GM12878 (cell line): ENCODE data around the gene SMARCC1. TPM values are rescaled to one million over a fixed set of nuclear protein-coding genes. Genes with fewer than 3 reads are reported as not detected.

Experiments used
- ATAC-seq: fragments of 200-7000 bp; cut with Tn5 transposase; 3 replicates; pipeline ENCODE4 v1.9.1; 2020; ENCODE audit warnings: mild to moderate bottlenecking, moderate library complexity
- BruUV-seq: library from RNA; stranded (reverse); fragments of 400-500 nt; replicated peaks from 2 replicates; lab custom pipeline; 2021; lab: Mats Ljungman, UMichigan
- CTCF ChIA-PET: fragments of 300-600 bp; sonication (Branson Sonifier 250); formaldehyde crosslinking; extraction: SDS; loops from one replicate; lab custom pipeline; 2021; ENCODE audit warnings: inconsistent platforms; lab: Yijun Ruan, JAX
- POLR2A ChIA-PET: fragments of 350-600 bp; formaldehyde crosslinking; extraction: SDS; loops from one replicate; lab custom pipeline; 2021; ENCODE audit warnings: inconsistent platforms; lab: Charles Lee
- RAD21 ChIA-PET: fragments of 300-600 bp; sonication (Branson Sonifier 250); formaldehyde crosslinking; loops from one replicate; lab custom pipeline; 2023; ENCODE audit warnings: antibody characterized with exemption; ENCODE audit not compliant: unreplicated experiment; lab: Charles Lee
- SMC1A ChIA-PET: fragments of 300-600 bp; sonication (Branson Sonifier 250); formaldehyde crosslinking; loops from one replicate; lab custom pipeline; 2023; ENCODE audit not compliant: unreplicated experiment, uncharacterized antibody; lab: Charles Lee
- DNase-seq: peaks from one replicate; pipeline ENCODE4 v3.0.0-alpha.2; 2011; ENCODE audit warnings: low read depth, low spot score
- FAIRE-seq: peaks from 3 replicates; lab custom pipeline; 2011; peaks lifted over from hg19 to GRCh38; lab: Jason Lieb, UNC
- H2AFZ ChIP-seq: 2 replicates; pipeline ENCODE4 v1.6.0; 2011; ENCODE audit warnings: low read depth, low read length, control low read depth; ENCODE audit not compliant: control insufficient read depth
- H3K27ac ChIP-seq: 2 replicates; pipeline ENCODE4 v1.5.1; 2011; ENCODE audit warnings: control low read depth; ENCODE audit not compliant: control insufficient read depth, insufficient read depth
- H3K27me3 ChIP-seq, 2 experiments: replicated peaks in 1 of 2; 2 replicates each; pipeline versions ENCODE4 v1.6.0 to v1.6.1; 2011; ENCODE audit warnings: low read length in 1 of 2; ENCODE audit not compliant: control insufficient read depth in 2 of 2, insufficient read depth in 2 of 2
- H3K36me3 ChIP-seq, 2 experiments: 2 replicates each; pipeline ENCODE4 v1.5.1; 2011; ENCODE audit warnings: low read length in 1 of 2; ENCODE audit not compliant: control insufficient read depth in 2 of 2, insufficient read depth in 2 of 2
- H3K4me1 ChIP-seq: 2 replicates; pipeline ENCODE4 v1.6.1; 2011; ENCODE audit warnings: mild to moderate bottlenecking, low read length, moderate library complexity, mixed read lengths; ENCODE audit not compliant: control insufficient read depth, insufficient read depth
- H3K4me2 ChIP-seq: 2 replicates; pipeline ENCODE4 v1.6.0; 2011; ENCODE audit warnings: control low read depth; ENCODE audit not compliant: control insufficient read depth, insufficient read depth
- H3K4me3 ChIP-seq: fragments of 200-600 bp; sonication (generic); 2 replicates; pipeline ENCODE4 v1.5.1; 2016
- H3K79me2 ChIP-seq: 2 replicates; pipeline ENCODE4 v1.6.0; 2011; ENCODE audit warnings: low read length; ENCODE audit not compliant: control insufficient read depth, insufficient read depth
- H3K9ac ChIP-seq: 2 replicates; pipeline ENCODE4 v1.8.0; 2011; ENCODE audit warnings: low read length, control low read depth, mixed read lengths; ENCODE audit not compliant: control insufficient read depth, insufficient read depth
- H3K9me3 ChIP-seq: replicated peaks from 3 replicates; pipeline ENCODE4 v1.5.1; 2011; ENCODE audit warnings: mild to moderate bottlenecking, low read length; ENCODE audit not compliant: control insufficient read depth, insufficient read depth
- H4K20me1 ChIP-seq: 2 replicates; pipeline ENCODE4 v1.6.0; 2011; ENCODE audit not compliant: control insufficient read depth, insufficient read depth
- BHLHE40 ChIP-seq, 2 experiments: fragments of 450-650 bp in 1 of 2; IDR thresholded peaks; 2 replicates each; pipeline ENCODE4 v1.6.1; 2011 to 2017; ENCODE audit warnings: low read depth in 2 of 2, borderline replicate concordance in 1 of 2, improper control_type of control experiment in 1 of 2, low read length in 1 of 2, mild to moderate bottlenecking in 1 of 2
- ETV6 ChIP-seq, 2 experiments: fragments of 450-650 bp in 1 of 2; IDR thresholded peaks in 1 of 2; conservative IDR thresholded peaks in 1 of 2; 2 replicates each; pipeline ENCODE4 v1.6.1; 2014; ENCODE audit warnings: antibody characterized with exemption in 1 of 2, borderline replicate concordance in 1 of 2, low read depth in 1 of 2, mild to moderate bottlenecking in 1 of 2, moderate library complexity in 1 of 2
- GATAD2B ChIP-seq: fragments of 450-650 bp; conservative IDR thresholded peaks from 2 replicates; pipeline ENCODE4 v1.6.1; 2017; ENCODE audit warnings: low read depth, mild to moderate bottlenecking, moderate library complexity
- HSF1 ChIP-seq: fragments of 150-350 bp; IDR thresholded peaks from 2 replicates; pipeline ENCODE4 v1.6.1; 2014; ENCODE audit warnings: mild to moderate bottlenecking, low read depth, low read length
- IKZF2 ChIP-seq, 2 experiments: fragments of 450-650 bp; IDR thresholded peaks; 2 replicates each; pipeline ENCODE4 v1.6.1; 2017; ENCODE audit warnings: mild to moderate bottlenecking in 2 of 2, moderate library complexity in 2 of 2
- WGBS: methylation state at CpG from one replicate; pipeline ENCODE4 v1.1.6; 2016; ENCODE audit warnings: low lambda C conversion rate; ENCODE audit not compliant: insufficient replicate concordance, insufficient coverage; ENCODE audit errors: missing lambda C conversion rate; 5-methylcytosine and 5-hydroxymethylcytosine counted together
- in situ Hi-C: fragments of 300-500 bp; cut with MboI; formaldehyde crosslinking; loops from 9 replicates; pipeline ENCODE4 v1.14.3; 2018; ENCODE audit warnings: mixed read lengths
- intact Hi-C: fragments of 100-400 bp; cut with micrococcal nuclease; formaldehyde crosslinking; loops from one replicate; pipeline ENCODE4 v1.14.2; 2022; ENCODE audit not compliant: unreplicated experiment
- polyA plus RNA-seq, 11 experiments: library from polyadenylated mRNA; depleted of rRNA in 4 of 11; unstranded in 6 of 11; stranded (reverse) in 5 of 11; fragments of >200 nt; fragmentation: Nextera tagmentation in 4 of 11; fragmentation: Illumina TruSeq in 1 of 11; extraction: Ambion mirVana in 4 of 11; extraction: Trizol in 1 of 11; gene quantifications; 1 replicate in 1 of 11; 2 replicates in 10 of 11; pipeline versions ENCODE4 v1.2.1 to v1.2.3, GENCODE V29; 2011 to 2016; ENCODE audit warnings: inconsistent platforms in 2 of 11, missing spikeins in 2 of 11, low read depth in 1 of 11
- total RNA-seq, 4 experiments: library from RNA; depleted of rRNA in 3 of 4; stranded (reverse); fragments of >200 nt in 3 of 4; fragmentation: Illumina TruSeq in 1 of 4; extraction: Trizol in 1 of 4; gene quantifications; 2 replicates each; pipeline versions ENCODE4 v1.2.1 to v1.2.3, GENCODE V29; 2013 to 2021

Gene SMARCC1
- total and polyA plus RNA-seq, 10 of the 15 experiments (the other 5 are each of a cell fraction or from before 2014, with no cell fraction given), result 26.6 to 147 (median 57.1) TPM

DNA sequence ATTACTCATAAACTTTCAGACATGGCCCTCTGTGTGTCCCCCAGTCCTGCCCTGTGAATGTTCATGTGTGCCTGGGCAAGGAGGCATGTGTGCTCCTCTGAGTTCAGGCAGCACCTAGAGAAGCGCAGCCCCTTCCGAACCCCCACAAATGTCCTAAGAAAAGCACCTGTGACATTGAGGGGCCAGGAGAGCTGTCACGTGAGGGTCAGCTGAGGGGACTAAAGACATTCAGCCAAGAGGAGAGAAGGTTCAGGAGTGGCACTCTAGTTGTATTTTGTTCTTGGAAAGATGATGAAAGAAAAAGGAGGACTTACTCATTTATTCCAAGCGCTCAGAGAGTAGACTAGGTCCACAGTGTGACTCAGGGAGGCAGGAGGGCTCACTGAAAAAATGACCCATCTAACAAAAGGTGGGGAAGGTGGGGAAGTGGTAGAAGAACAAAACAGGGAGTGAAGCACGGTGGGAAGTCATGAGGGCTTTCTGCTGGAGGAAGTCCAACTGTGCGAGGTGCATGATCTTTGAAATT lies 240.0 kb downstream of the SMARCC1 start (continued):
- TF ChIP-seq HSF1, result no peak

GRCh38 chr3:47540281-47540680 lies 241.4 kb downstream of the SMARCC1 start:
- Histone ChIP-seq H3K9me3 (no peaks in the 10 kb centered on the region), H3K9ac (no peak overlapping the region), H3K27me3 (no peaks in the 10 kb centered on the region; a peak in 1 of 4 replicates), H4K20me1 (no peaks in the 10 kb centered on the region), H2AFZ (no peak overlapping the region), H3K27ac (no peak overlapping the region), H3K4me2 (no peak overlapping the region), H3K79me2 (no peaks in the 10 kb centered on the region), H3K4me3 (no peak overlapping the region), H3K4me1 (no peaks in the 10 kb centered on the region), H3K36me3 (no peaks in the 10 kb centered on the region)
- CTCF ChIA-PET, result interaction anchor here (1.2 kb wide), 1 partner anchor 18 kb away, joined by 5 read pairs; no protein-coding TSS in a partner anchor
- FAIRE-seq, result no peak
- intact Hi-C loops (no loop called here), in situ Hi-C loops (no loop called here)
- no TSS peak for BruUV-seq
- SMC1A ChIA-PET, result no interaction called here
- RAD21 ChIA-PET, result no interaction called here
- WGBS, result 98% methylated on average over 3 of the region's 4 CpGs
- TF ChIP-seq ETV6 (conservative IDR thresholded peaks at IDR 0.05 in 1 of 2, IDR thresholded peaks at IDR 0.05 in 1 of 2; ENCODE audit: borderline replicate concordance in 1 of 2, low read depth in 1 of 2), result no peak
- TF ChIP-seq BHLHE40 (IDR thresholded peaks at IDR 0.05; ENCODE audit: borderline replicate concordance in 1 of 2, low read depth in 2 of 2, low read length in 1 of 2), result no peak
- no peak for TF ChIP-seq GATAD2B
- TF ChIP-seq IKZF2 (IDR thresholded peaks at IDR 0.05), result no peak
- ATAC-seq, result no peak
- DNase-seq, result no peak
- POLR2A ChIA-PET, result interaction anchor here (0.8 kb wide), 1 partner anchor 31 kb away, joined by 4 read pairs; no protein-coding TSS in a partner anchor
